Neural cell (in vitro differentiated cells): ENCODE measurements around the gene PTGIS. TPM values are rescaled to one million over a fixed set of nuclear protein-coding genes. Genes with fewer than 3 reads are reported as not detected.

Experiments
- H2AFZ ChIP-seq: fragments of 200-600, 300-800 bp; sonication (generic), shearing (Covaris generic); 2 replicates; pipeline ENCODE4 v1.6.0; 2014; ENCODE audit warnings: low read depth, mild to moderate bottlenecking, antibody characterized with exemption, low read length, moderate library complexity
- H3F3A ChIP-seq: fragments of 200-600 bp; shearing (Covaris generic); 2 replicates; pipeline ENCODE4 v1.6.1; 2016; ENCODE audit warnings: mild to moderate bottlenecking, moderate library complexity, mixed read lengths, antibody characterized with exemption, low read length; ENCODE audit not compliant: insufficient read depth, poor library complexity, severe bottlenecking
- H3K27ac ChIP-seq: fragments of 200-600, 300-800 bp; sonication (generic), shearing (Covaris generic); 2 replicates; pipeline ENCODE4 v1.5.1; 2014; ENCODE audit warnings: mild to moderate bottlenecking, low read length, moderate library complexity
- H3K27me3 ChIP-seq: fragments of 300-800, 200-600 bp; sonication (generic), shearing (Covaris generic); 2 replicates; pipeline ENCODE4 v1.6.0; 2014; ENCODE audit warnings: mild to moderate bottlenecking, low read depth, low read length, moderate library complexity; ENCODE audit not compliant: insufficient read depth
- H3K36me3 ChIP-seq: fragments of 300-800, 200-600 bp; sonication (generic), shearing (Covaris generic); 2 replicates; pipeline ENCODE4 v1.5.1; 2014; ENCODE audit warnings: mild to moderate bottlenecking, antibody characterized with exemption, low read length, moderate library complexity; ENCODE audit not compliant: insufficient read depth
- H3K4me2 ChIP-seq: fragments of 300-800, 200-600 bp; sonication (generic), shearing (Covaris generic); 2 replicates; pipeline ENCODE4 v1.6.0; 2014; ENCODE audit warnings: mild to moderate bottlenecking, low read length
- H3K4me3 ChIP-seq: fragments of 300-800, 200-600 bp; sonication (generic), shearing (Covaris generic); 2 replicates; pipeline ENCODE4 v1.5.1; 2014; ENCODE audit warnings: mild to moderate bottlenecking, low read length, moderate library complexity
- H3K79me2 ChIP-seq: fragments of 200-600 bp; shearing (Covaris generic); replicated peaks from 2 replicates; pipeline ENCODE4 v1.6.0; 2014; ENCODE audit warnings: mild to moderate bottlenecking, low read length, moderate library complexity; ENCODE audit not compliant: insufficient read depth
- H3K9ac ChIP-seq: fragments of 300-800, 200-600 bp; sonication (generic), shearing (Covaris generic); 2 replicates; pipeline ENCODE4 v1.6.1; 2016; ENCODE audit warnings: mild to moderate bottlenecking, low read length, mixed read lengths
- H3K9me2 ChIP-seq: fragments of 200-600 bp; shearing (Covaris generic); 2 replicates; pipeline ENCODE4 v1.6.1; 2016; ENCODE audit warnings: mild to moderate bottlenecking, low read length, mixed read lengths; ENCODE audit not compliant: insufficient read depth
- H3K9me3 ChIP-seq: fragments of 200-600, 300-800 bp; sonication (generic), shearing (Covaris generic); 2 replicates; pipeline ENCODE4 v1.6.1; 2016; ENCODE audit warnings: mild to moderate bottlenecking, mixed run types, low read length, moderate library complexity, mixed read lengths
- H4K20me1 ChIP-seq: fragments of 200-600 bp; shearing (Covaris generic); 2 replicates; pipeline ENCODE4 v1.6.1; 2016; ENCODE audit warnings: mild to moderate bottlenecking, mixed run types; ENCODE audit not compliant: insufficient read depth
- EP300 ChIP-seq: fragments of 450-650 bp; conservative IDR thresholded peaks from 2 replicates; pipeline ENCODE4 v1.6.1; 2014; ENCODE audit warnings: antibody characterized with exemption, mild to moderate bottlenecking, moderate library complexity; ENCODE audit not compliant: poor library complexity, severe bottlenecking
- EZH2 ChIP-seq: fragments of 200-600, 300-800 bp; shearing (Covaris generic), sonication (generic); IDR thresholded peaks from 2 replicates; pipeline ENCODE4 v1.6.1; 2014; ENCODE audit warnings: antibody characterized with exemption, low read length, borderline replicate concordance, mild to moderate bottlenecking; ENCODE audit not compliant: insufficient read depth, poor library complexity, severe bottlenecking
- MXI1 ChIP-seq: fragments of 450-650 bp; conservative IDR thresholded peaks from 2 replicates; pipeline ENCODE4 v1.6.1; 2014; ENCODE audit warnings: antibody characterized with exemption, mild to moderate bottlenecking; ENCODE audit not compliant: poor library complexity, severe bottlenecking
- POLR2AphosphoS5 ChIP-seq: IDR thresholded peaks from 2 replicates; pipeline ENCODE4 v1.6.1; 2012
- RAD21 ChIP-seq: fragments of 450-650 bp; conservative IDR thresholded peaks from 2 replicates; pipeline ENCODE4 v1.6.1; 2014; ENCODE audit warnings: antibody characterized with exemption, mild to moderate bottlenecking, moderate library complexity
- SMC3 ChIP-seq: fragments of 450-650 bp; conservative IDR thresholded peaks from 2 replicates; pipeline ENCODE4 v1.6.1; 2014; ENCODE audit warnings: antibody characterized with exemption, mild to moderate bottlenecking, moderate library complexity; ENCODE audit not compliant: poor library complexity
- TAF1 ChIP-seq: IDR thresholded peaks from 2 replicates; pipeline ENCODE4 v1.6.1; 2012; ENCODE audit warnings: low read depth
- polyA plus RNA-seq: library from polyadenylated mRNA; depleted of rRNA; stranded (reverse); fragments of >200 nt; gene quantifications from 2 replicates; pipeline ENCODE4 v1.2.3, GENCODE V29; 2014
- TF ChIP-seq, protein P1 (sequence below): IDR thresholded peaks from 2 replicates; pipeline ENCODE4 v1.6.1; 2012; ENCODE audit warnings: borderline replicate concordance
- TF ChIP-seq, protein P2 (sequence below): fragments of 450-650 bp; IDR thresholded peaks from 2 replicates; pipeline ENCODE4 v1.5.1; 2014; ENCODE audit warnings: antibody characterized with exemption, mild to moderate bottlenecking, moderate library complexity; ENCODE audit not compliant: poor library complexity, severe bottlenecking

PTGIS gene
- polyA plus RNA-seq, 1 donor from 2014 or later, result 3.2 TPM

DNA sequence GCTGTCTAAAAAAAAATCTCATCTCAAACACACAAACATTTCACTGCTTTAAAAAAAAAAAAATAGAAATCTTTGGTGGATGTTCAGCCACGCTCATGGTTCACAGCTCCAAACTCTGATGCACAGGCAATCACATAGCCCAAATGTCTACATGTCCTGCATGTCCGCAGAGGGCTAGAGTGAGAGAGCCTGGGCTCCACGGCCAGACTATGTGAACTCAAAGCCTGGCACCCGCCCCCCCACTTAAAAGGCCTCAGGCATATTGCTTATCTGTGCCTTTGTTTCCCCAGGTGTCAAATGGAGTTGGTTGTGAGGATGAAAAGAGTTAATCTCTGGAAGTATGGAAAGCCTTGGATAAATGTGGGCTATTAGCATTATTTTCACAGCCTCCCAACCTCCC, 10.5 kb upstream of the PTGIS start:
- H3K9ac ChIP-seq, result no peak overlapping the region
- H4K20me1 ChIP-seq, result no peaks in the 10 kb centered on the region
- H3K9me2 ChIP-seq, result no peaks in the 10 kb centered on the region
- no peak overlapping the region for H3K4me2 ChIP-seq
- no peak overlapping the region for H3K4me3 ChIP-seq
- TF ChIP-seq, protein P1, sequence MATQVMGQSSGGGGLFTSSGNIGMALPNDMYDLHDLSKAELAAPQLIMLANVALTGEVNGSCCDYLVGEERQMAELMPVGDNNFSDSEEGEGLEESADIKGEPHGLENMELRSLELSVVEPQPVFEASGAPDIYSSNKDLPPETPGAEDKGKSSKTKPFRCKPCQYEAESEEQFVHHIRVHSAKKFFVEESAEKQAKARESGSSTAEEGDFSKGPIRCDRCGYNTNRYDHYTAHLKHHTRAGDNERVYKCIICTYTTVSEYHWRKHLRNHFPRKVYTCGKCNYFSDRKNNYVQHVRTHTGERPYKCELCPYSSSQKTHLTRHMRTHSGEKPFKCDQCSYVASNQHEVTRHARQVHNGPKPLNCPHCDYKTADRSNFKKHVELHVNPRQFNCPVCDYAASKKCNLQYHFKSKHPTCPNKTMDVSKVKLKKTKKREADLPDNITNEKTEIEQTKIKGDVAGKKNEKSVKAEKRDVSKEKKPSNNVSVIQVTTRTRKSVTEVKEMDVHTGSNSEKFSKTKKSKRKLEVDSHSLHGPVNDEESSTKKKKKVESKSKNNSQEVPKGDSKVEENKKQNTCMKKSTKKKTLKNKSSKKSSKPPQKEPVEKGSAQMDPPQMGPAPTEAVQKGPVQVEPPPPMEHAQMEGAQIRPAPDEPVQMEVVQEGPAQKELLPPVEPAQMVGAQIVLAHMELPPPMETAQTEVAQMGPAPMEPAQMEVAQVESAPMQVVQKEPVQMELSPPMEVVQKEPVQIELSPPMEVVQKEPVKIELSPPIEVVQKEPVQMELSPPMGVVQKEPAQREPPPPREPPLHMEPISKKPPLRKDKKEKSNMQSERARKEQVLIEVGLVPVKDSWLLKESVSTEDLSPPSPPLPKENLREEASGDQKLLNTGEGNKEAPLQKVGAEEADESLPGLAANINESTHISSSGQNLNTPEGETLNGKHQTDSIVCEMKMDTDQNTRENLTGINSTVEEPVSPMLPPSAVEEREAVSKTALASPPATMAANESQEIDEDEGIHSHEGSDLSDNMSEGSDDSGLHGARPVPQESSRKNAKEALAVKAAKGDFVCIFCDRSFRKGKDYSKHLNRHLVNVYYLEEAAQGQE, result no peak
- TF ChIP-seq, protein P2, sequence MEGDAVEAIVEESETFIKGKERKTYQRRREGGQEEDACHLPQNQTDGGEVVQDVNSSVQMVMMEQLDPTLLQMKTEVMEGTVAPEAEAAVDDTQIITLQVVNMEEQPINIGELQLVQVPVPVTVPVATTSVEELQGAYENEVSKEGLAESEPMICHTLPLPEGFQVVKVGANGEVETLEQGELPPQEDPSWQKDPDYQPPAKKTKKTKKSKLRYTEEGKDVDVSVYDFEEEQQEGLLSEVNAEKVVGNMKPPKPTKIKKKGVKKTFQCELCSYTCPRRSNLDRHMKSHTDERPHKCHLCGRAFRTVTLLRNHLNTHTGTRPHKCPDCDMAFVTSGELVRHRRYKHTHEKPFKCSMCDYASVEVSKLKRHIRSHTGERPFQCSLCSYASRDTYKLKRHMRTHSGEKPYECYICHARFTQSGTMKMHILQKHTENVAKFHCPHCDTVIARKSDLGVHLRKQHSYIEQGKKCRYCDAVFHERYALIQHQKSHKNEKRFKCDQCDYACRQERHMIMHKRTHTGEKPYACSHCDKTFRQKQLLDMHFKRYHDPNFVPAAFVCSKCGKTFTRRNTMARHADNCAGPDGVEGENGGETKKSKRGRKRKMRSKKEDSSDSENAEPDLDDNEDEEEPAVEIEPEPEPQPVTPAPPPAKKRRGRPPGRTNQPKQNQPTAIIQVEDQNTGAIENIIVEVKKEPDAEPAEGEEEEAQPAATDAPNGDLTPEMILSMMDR, result no peak
- no peak for TF ChIP-seq MXI1
- TF ChIP-seq TAF1, result no peak
- no peak for TF ChIP-seq SMC3
- no peak for TF ChIP-seq EP300
- no peak for TF ChIP-seq RAD21
- TF ChIP-seq EZH2, result no peak
- no peak for TF ChIP-seq POLR2AphosphoS5
- no peaks in the 10 kb centered on the region for H3F3A ChIP-seq
- no peaks in the 10 kb centered on the region for H3K36me3 ChIP-seq
- no peaks in the 10 kb centered on the region for H3K27me3 ChIP-seq
- H2AFZ ChIP-seq, result no peak overlapping the region
- H3K27ac ChIP-seq, result no peak overlapping the region
- H3K79me2 ChIP-seq, result no peaks in the 10 kb centered on the region
- H3K9me3 ChIP-seq, result no peaks in the 10 kb centered on the region

DNA sequence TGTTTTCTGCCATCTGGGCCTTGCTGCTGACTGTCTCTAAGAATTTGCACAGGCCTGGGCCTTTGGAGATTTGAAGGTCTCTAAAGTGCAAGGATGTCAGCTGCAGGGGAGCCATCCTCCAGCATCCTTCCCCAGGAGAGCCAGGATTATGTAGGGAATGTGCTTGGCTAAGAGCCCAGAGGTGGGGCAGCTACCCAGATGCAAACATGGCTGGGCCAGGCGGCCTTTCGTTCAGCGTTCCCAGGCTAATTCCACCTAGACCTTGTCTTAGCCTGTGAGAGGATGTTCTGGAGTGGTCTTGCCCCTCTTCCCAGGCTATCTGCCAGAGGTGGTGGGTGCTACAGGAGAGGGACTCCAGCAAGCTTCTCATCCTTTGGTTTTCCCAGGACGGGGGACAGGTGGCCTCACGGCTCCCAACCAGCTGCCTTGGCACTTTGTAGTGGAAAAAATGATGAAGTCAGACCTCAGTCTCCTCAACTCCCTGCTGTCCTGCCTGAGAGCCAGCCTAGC, 7.7 kb upstream of the PTGIS start:
- Histone ChIP-seq H3K27ac (no peak overlapping the region), H3K9me3 (no peaks in the 10 kb centered on the region)

More for the DNA sequence above, 7.7 kb upstream of the PTGIS start:
- no peaks in the 10 kb centered on the region for H3K79me2 ChIP-seq
- H3K9ac ChIP-seq, result no peak overlapping the region
- H3K4me3 ChIP-seq, result no peak overlapping the region
- TF ChIP-seq EZH2 (no peak), RAD21 (no peak), TAF1 (no peak), MXI1 (no peak), POLR2AphosphoS5 (no peak), EP300 (no peak), SMC3 (no peak)
- TF ChIP-seq, protein P2, result no peak
- TF ChIP-seq, protein P1, result no peak
- H3F3A ChIP-seq, result no peaks in the 10 kb centered on the region
- H3K4me2 ChIP-seq, result no peak overlapping the region
- H3K27me3 ChIP-seq, result no peaks in the 10 kb centered on the region
- no peaks in the 10 kb centered on the region for H3K36me3 ChIP-seq
- H2AFZ ChIP-seq, result no peak overlapping the region
- H4K20me1 ChIP-seq, result no peaks in the 10 kb centered on the region
- H3K9me2 ChIP-seq, result no peaks in the 10 kb centered on the region
